Measurements from ENCODE around the gene ZBTB20.

- TF ChIP-seq POLR2AphosphoS5 (IDR thresholded peaks at IDR 0.05) (no peak), POLR2A (IDR thresholded peaks at IDR 0.05) (no peak)
- TF ChIP-seq, protein P1, sequence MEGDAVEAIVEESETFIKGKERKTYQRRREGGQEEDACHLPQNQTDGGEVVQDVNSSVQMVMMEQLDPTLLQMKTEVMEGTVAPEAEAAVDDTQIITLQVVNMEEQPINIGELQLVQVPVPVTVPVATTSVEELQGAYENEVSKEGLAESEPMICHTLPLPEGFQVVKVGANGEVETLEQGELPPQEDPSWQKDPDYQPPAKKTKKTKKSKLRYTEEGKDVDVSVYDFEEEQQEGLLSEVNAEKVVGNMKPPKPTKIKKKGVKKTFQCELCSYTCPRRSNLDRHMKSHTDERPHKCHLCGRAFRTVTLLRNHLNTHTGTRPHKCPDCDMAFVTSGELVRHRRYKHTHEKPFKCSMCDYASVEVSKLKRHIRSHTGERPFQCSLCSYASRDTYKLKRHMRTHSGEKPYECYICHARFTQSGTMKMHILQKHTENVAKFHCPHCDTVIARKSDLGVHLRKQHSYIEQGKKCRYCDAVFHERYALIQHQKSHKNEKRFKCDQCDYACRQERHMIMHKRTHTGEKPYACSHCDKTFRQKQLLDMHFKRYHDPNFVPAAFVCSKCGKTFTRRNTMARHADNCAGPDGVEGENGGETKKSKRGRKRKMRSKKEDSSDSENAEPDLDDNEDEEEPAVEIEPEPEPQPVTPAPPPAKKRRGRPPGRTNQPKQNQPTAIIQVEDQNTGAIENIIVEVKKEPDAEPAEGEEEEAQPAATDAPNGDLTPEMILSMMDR (IDR thresholded peaks at IDR 0.05), result no peak
Measured at GRCh38 chr3:114892880-114893279, 254.2 kb downstream of the ZBTB20 start.
